SK-N-SH treated with all-trans-retinoic acid at 6 μM for 48 hours (cell line): ENCODE results near the gene ABLIM1.

ENCODE experiments used
- ARNTL ChIP-seq: fragments of 450-650 bp; formaldehyde crosslinking; IDR thresholded peaks from 2 replicates; pipeline ENCODE4 v1.5.0; 2020; ENCODE audit warnings: low read depth, mild to moderate bottlenecking, moderate library complexity, borderline replicate concordance
- BACH2 ChIP-seq: fragments of 250-450 bp; sonication (Bioruptor Pico); IDR thresholded peaks from 2 replicates; pipeline ENCODE4 v1.9.0; 2021; ENCODE audit warnings: mild to moderate bottlenecking, borderline replicate concordance
- CSDC2 ChIP-seq: fragments of 250-450 bp; sonication (Bioruptor Pico); IDR thresholded peaks from 2 replicates; pipeline ENCODE4 v1.5.0; 2020; ENCODE audit warnings: mild to moderate bottlenecking, moderate library complexity
- CSRNP3 ChIP-seq: fragments of 250-450 bp; sonication (Bioruptor Pico); IDR thresholded peaks from 2 replicates; pipeline ENCODE4 v1.5.1; 2021; ENCODE audit warnings: mild to moderate bottlenecking, moderate library complexity
- ISL1 ChIP-seq: fragments of 250-450 bp; sonication (Bioruptor Pico); IDR thresholded peaks from 2 replicates; pipeline ENCODE4 v2.1.2; 2022; ENCODE audit warnings: mild to moderate bottlenecking, moderate library complexity
- PATZ1 ChIP-seq: fragments of 250-450 bp; sonication (Bioruptor Pico); IDR thresholded peaks from 2 replicates; pipeline ENCODE4 v1.8.0; 2020; ENCODE audit warnings: mild to moderate bottlenecking, moderate library complexity, borderline replicate concordance
- POU6F1 ChIP-seq: fragments of 250-450 bp; sonication (Bioruptor Pico); IDR thresholded peaks from 2 replicates; pipeline ENCODE4 v1.8.0; 2021; ENCODE audit warnings: low read depth, mild to moderate bottlenecking, moderate library complexity, borderline replicate concordance
- PPARA ChIP-seq: fragments of 250-450 bp; sonication (Bioruptor Pico); IDR thresholded peaks from 2 replicates; pipeline ENCODE4 v1.5.0; 2020; ENCODE audit warnings: mild to moderate bottlenecking, borderline replicate concordance
- RARB ChIP-seq: fragments of 250-450 bp; sonication (Bioruptor Pico); IDR thresholded peaks from 2 replicates; pipeline ENCODE4 v1.8.0; 2021; ENCODE audit warnings: mild to moderate bottlenecking, moderate library complexity
- TCF4 ChIP-seq: fragments of 250-450 bp; sonication (Bioruptor Pico); IDR thresholded peaks from 2 replicates; pipeline ENCODE4 v1.8.0; 2021; ENCODE audit warnings: mild to moderate bottlenecking, moderate library complexity, borderline replicate concordance
- ZFP30 ChIP-seq: fragments of 450-650 bp; formaldehyde crosslinking; IDR thresholded peaks from 2 replicates; pipeline ENCODE4 v1.5.0; 2022; ENCODE audit warnings: mild to moderate bottlenecking, moderate library complexity
- ZNF565 ChIP-seq: fragments of 450-650 bp; formaldehyde crosslinking; conservative IDR thresholded peaks from 2 replicates; pipeline ENCODE4 v1.5.0; 2020; ENCODE audit warnings: low read depth, mild to moderate bottlenecking, moderate library complexity

- TF ChIP-seq RARB (CRISPR knock-in tag) (no peak), PATZ1 (CRISPR knock-in tag) (no peak), PPARA (no peak), ARNTL (CRISPR knock-in tag) (no peak), BACH2 (no peak), TCF4 (CRISPR knock-in tag) (no peak), CSDC2 (CRISPR knock-in tag) (no peak), POU6F1 (CRISPR knock-in tag) (no peak), ISL1 (no peak), CSRNP3 (CRISPR knock-in tag) (no peak), ZNF565 (CRISPR knock-in tag) (no peak), ZFP30 (CRISPR knock-in tag) (no peak)
Measured at GRCh38 chr10:114520453-114520852, 137.6 kb downstream of the ABLIM1 start.
